ENCODE results near the gene CENPO. TPM values are rescaled to one million over a fixed set of nuclear protein-coding genes. Genes with fewer than 3 reads are reported as not detected.

The CENPO gene
- total RNA-seq, 1 experiment from 2014 or later, result 33.0 TPM

GRCh38 chr2:24863641-24864040 lies 70.4 kb downstream of the CENPO start:
- ChIA-PET CTCF (no interaction called here), POLR2A (ENCODE audit: unreplicated experiment) (no interaction called here)
- Histone ChIP-seq H2AFZ (no peak overlapping the region), H3K79me2 (ENCODE audit: low read depth) (no peaks in the 10 kb centered on the region), H3F3A (ENCODE audit: insufficient read depth, low read depth) (0 out of 2 replicates have a peak, but pooled peaks cover 3% of the 10 kb centered on the region), H3K4me3 (no peak overlapping the region), H3K4me1 (replicated peaks; ENCODE audit: insufficient read depth) (no peaks in the 10 kb centered on the region), H4K20me1 (ENCODE audit: insufficient read depth) (no peaks in the 10 kb centered on the region), H3K9me2 (ENCODE audit: insufficient read depth) (no peaks in the 10 kb centered on the region), H3K27ac (no peak overlapping the region), H3K4me2 (no peak overlapping the region), H3K9me3 (ENCODE audit: insufficient read depth, low read depth) (no peaks in the 10 kb centered on the region), H3K27me3 (ENCODE audit: insufficient read depth, low read depth) (no peaks in the 10 kb centered on the region), H3K36me3 (ENCODE audit: low read depth) (no peaks in the 10 kb centered on the region)
- DNase-seq, result no peak
- TF ChIP-seq, protein P1, sequence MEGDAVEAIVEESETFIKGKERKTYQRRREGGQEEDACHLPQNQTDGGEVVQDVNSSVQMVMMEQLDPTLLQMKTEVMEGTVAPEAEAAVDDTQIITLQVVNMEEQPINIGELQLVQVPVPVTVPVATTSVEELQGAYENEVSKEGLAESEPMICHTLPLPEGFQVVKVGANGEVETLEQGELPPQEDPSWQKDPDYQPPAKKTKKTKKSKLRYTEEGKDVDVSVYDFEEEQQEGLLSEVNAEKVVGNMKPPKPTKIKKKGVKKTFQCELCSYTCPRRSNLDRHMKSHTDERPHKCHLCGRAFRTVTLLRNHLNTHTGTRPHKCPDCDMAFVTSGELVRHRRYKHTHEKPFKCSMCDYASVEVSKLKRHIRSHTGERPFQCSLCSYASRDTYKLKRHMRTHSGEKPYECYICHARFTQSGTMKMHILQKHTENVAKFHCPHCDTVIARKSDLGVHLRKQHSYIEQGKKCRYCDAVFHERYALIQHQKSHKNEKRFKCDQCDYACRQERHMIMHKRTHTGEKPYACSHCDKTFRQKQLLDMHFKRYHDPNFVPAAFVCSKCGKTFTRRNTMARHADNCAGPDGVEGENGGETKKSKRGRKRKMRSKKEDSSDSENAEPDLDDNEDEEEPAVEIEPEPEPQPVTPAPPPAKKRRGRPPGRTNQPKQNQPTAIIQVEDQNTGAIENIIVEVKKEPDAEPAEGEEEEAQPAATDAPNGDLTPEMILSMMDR (conservative IDR thresholded peaks at IDR 0.05), result no peak
- no peak for TF ChIP-seq EZH2 (IDR thresholded peaks at IDR 0.05; ENCODE audit: low read depth)
- intact Hi-C loops (cut with micrococcal nuclease; ENCODE audit: unreplicated experiment), result no loop called here
- BruUV-seq (replicated peaks), result no TSS peak

DNA sequence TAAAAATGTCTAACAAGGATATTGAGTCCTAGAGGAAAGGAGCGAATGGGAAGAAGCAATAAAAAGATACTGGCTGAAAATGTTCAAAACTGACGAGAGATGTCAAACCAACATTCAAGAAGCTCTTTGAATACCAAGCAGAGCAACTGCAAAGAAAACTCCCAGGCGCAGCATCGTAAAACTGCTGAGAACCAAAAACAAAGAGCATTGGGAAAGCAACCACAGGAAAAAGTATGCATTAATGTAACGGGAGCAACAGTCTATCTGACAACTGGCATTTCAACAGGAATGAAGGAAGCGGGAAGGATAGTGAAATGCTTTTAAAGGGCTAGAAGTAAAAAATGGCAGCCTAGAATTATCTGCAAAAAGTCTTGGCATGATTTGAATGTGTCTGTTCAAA lies 73.7 kb downstream of the CENPO start:
- no peaks in the 10 kb centered on the region for H4K20me1 ChIP-seq (ENCODE audit: insufficient read depth)
- no peaks in the 10 kb centered on the region for H3K4me1 ChIP-seq (replicated peaks; ENCODE audit: insufficient read depth)
- no peak overlapping the region for H2AFZ ChIP-seq
- H3K79me2 ChIP-seq (ENCODE audit: low read depth), result no peaks in the 10 kb centered on the region
- H3K4me3 ChIP-seq, result no peak overlapping the region
- H3K27me3 ChIP-seq (ENCODE audit: insufficient read depth, low read depth), result no peaks in the 10 kb centered on the region
- H3K36me3 ChIP-seq (ENCODE audit: low read depth), result no peaks in the 10 kb centered on the region
- BruUV-seq (replicated peaks), result no TSS peak
- TF ChIP-seq EZH2 (IDR thresholded peaks at IDR 0.05; ENCODE audit: low read depth), result no peak
- TF ChIP-seq, protein P1 (conservative IDR thresholded peaks at IDR 0.05), result no peak
- no peak overlapping the region for H3K4me2 ChIP-seq
- H3K9me2 ChIP-seq (ENCODE audit: insufficient read depth), result no peaks in the 10 kb centered on the region
- H3K27ac ChIP-seq, result no peak overlapping the region
- POLR2A ChIA-PET (ENCODE audit: unreplicated experiment), result no interaction called here
- 0 out of 2 replicates have a peak, but pooled peaks cover 3% of the 10 kb centered on the region for H3F3A ChIP-seq (ENCODE audit: insufficient read depth, low read depth)
- DNase-seq, result no peak
- no peaks in the 10 kb centered on the region for H3K9me3 ChIP-seq (ENCODE audit: insufficient read depth, low read depth)
- intact Hi-C loops (cut with micrococcal nuclease; ENCODE audit: unreplicated experiment), result no loop called here
- CTCF ChIA-PET, result no interaction called here

DNA sequence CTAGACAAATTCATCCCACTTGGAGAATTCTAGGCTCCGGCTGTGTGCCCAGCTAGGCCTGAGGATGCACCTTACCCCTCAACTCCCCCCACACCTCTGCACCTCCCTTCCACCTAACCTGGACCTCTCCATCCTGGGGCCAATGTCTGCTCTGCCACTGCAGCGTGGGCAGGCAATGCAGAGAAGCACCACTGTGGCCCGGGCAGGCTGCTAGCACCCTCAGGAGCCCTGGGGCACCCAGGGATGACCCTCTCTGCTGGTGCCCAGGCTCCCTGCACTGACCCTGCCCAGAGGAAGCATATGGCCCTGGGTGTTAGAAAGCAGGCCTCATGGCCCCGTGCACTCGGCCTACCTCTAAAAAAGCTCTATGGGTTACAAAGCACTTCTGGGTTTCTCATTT lies 77.2 kb downstream of the CENPO start:
- Histone ChIP-seq H3K79me2 (ENCODE audit: low read depth) (no peaks in the 10 kb centered on the region), H3K9me3 (ENCODE audit: insufficient read depth, low read depth) (no peaks in the 10 kb centered on the region), H3K27ac (no peak overlapping the region), H3K36me3 (ENCODE audit: low read depth) (no peaks in the 10 kb centered on the region), H4K20me1 (ENCODE audit: insufficient read depth) (no peaks in the 10 kb centered on the region; the same call in 1 of the 2 replicates), H3K4me1 (replicated peaks; ENCODE audit: insufficient read depth) (no peaks in the 10 kb centered on the region; the same call in 1 of the 2 replicates), H3K4me2 (no peak overlapping the region), H2AFZ (no peak overlapping the region), H3K27me3 (ENCODE audit: insufficient read depth, low read depth) (no peaks in the 10 kb centered on the region), H3K4me3 (no peak overlapping the region), H3F3A (ENCODE audit: insufficient read depth, low read depth) (0 out of 2 replicates have a peak, but pooled peaks cover 3% of the 10 kb centered on the region), H3K9me2 (ENCODE audit: insufficient read depth) (no peaks in the 10 kb centered on the region)
- no TSS peak for BruUV-seq (replicated peaks)
- intact Hi-C loops (cut with micrococcal nuclease; ENCODE audit: unreplicated experiment), result no loop called here
- TF ChIP-seq EZH2 (IDR thresholded peaks at IDR 0.05; ENCODE audit: low read depth), result no peak
- TF ChIP-seq, protein P1 (conservative IDR thresholded peaks at IDR 0.05), result no peak
- CTCF ChIA-PET, result no interaction called here
- DNase-seq, result no peak
- POLR2A ChIA-PET (ENCODE audit: unreplicated experiment), result no interaction called here
